OCI-M2 (cell line): ENCODE measurements around the gene TMEM94.
"Not testable (repeated sequence)": the region's sequence is repeated elsewhere in the genome, so short reads cannot be mapped to it uniquely, and the experiment has no call there.

Experiments used
- DNase-seq: peaks from one replicate; lab custom pipeline; 2025; ENCODE audit not compliant: unreplicated experiment; lab: John Stamatoyannopoulos, UW

The TMEM94 gene

DNA sequence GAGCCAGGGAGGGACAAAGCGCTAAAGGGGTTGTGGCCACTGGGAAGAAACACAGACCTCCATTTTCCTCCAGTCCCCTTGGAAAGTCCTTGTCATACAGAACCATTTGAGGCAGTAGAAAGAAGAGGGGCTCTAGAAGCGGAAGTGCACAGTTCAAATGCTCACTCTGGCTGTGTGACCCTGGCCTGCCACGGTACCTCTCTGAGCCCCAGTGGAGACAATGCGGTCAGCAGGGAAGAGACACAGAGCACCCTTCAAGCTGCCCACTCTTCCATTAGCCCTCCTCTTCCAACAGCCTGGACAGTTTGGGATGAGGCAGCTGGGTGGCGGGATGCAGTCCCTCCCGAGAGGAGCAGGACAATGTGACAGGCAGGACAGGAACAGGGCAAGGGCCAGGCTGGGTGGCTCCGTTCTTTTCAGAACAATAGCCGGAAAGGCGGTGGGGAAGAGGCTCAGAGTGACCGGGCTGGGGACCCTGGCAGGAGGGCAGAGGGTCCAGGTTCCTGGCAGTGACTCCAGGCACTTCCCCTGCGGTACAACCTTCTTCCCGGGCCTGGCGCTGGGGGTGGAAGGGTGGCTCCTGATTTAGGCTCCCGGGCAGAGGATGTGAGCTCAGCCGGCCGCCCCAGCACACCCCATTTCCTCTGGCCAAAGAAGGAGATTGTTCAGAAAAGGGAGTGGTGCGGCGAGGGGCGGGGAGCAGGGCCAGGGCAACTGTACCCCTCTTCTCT lies 53.3 kb downstream of the TMEM94 start:
- DNase-seq, result no peak

- no peak for DNase-seq
Observed at GRCh38 chr17:75511270-75511609, 54.8 kb downstream of the TMEM94 start.

- no peak for DNase-seq
Observed at GRCh38 chr17:75511610-75512575, 55.5 kb downstream of the TMEM94 start.

GRCh38 chr17:75512926-75513640 lies 56.6 kb downstream of the TMEM94 start:
- no peak for DNase-seq

- DNase-seq, result no peak
Observed at GRCh38 chr17:75513641-75514000, 57.2 kb downstream of the TMEM94 start.

GRCh38 chr17:75514299-75514918 lies 58.0 kb downstream of the TMEM94 start:
- DNase-seq, result no peak

DNA sequence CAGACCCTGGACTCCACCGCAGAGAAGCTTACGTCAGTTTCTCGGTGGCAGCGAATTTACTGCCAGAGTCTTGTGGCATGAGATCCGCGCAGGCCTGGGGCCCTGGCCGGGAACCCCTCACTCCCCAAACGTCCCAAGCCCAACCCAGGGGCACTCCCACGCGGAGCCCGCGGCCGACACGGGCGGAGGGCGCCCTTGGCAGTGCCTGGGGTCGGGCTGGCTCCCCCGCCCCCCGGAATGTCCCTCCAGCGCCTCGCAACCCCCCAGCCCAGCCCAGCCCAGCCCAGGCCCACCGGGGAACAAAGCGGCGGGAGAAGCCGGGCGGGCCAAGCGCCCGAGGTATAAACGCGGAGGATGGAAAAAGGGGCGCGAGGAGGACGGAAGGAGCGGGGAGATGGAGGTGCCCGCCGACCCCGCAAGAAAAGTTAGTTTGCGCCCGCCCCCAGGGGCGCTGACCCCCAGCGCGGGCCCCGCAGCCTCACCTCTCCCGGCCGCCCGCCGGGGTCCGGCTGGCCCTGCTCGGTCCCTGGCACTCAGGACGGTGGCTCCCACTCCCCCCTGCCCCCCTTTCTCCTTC lies 58.6 kb downstream of the TMEM94 start:
- no peak for DNase-seq

GRCh38 chr17:75515496-75516254 lies 59.2 kb downstream of the TMEM94 start, which contains the start of gene CASKIN2:
TSS of gene CASKIN2 (minus strand) at chr17:75515537. CDS start at chr17:75513804, 1,733 bp downstream.
- DNase-seq, result peak; percentile 53

DNA sequence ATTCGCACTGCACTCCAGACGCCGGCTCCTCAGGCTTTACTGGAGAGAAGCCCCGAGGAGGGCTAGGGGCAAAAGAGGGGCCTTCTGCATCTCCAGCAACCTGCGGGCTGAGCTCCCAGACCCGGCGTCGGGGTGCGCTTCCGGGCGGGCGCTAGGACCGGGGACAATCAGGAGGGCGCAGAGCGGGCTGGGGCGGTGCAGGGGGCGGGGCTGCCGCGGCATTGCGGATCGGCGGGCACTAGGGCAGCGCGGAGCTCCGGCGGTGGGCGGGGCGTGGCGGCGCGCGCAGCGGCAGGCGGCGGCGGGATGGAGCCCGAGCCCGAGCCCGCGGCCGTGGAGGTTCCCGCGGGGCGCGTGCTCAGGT lies 59.8 kb downstream of the TMEM94 start, which contains the start of gene TSEN54:
Gene TSEN54, plus strand, starts transcription at position 274 of the 364 bp plus-strand sequence. Its CDS starts 33 bp downstream, at position 307.
- DNase-seq, result no peak

DNA sequence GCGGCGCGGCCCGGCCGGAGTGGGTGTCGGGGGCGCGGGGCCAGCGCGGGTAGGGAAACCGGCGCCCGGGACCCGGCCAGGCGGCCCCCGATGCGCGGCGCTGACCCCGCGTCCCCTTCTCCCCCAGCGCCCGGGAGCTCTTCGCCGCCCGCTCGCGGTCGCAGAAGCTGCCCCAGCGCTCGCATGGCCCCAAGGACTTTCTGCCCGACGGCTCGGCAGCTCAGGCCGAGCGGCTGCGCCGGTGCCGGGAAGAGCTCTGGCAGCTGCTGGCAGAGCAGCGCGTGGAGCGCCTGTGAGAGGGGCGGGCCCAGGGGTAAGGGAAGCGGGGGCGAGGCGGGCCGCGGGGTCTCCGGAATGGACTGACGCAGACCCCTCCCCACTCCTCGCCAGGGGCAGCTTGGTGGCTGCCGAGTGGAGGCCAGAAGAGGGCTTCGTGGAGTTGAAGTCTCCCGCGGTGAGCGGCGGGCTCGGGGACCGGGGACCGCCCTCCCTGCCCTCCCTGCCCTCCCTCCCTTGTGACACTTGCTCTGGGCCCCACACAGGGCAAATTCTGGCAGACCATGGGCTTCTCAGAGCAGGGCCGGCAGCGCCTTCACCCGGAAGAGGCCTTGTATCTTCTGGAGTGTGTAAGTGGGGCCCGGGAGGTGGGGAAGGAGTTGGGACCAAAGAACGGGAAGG lies 60.3 kb downstream of the TMEM94 start:
- DNase-seq, result no peak

GRCh38 chr17:75517297-75517865 lies 60.9 kb downstream of the TMEM94 start:
- DNase-seq, result no peak

DNA sequence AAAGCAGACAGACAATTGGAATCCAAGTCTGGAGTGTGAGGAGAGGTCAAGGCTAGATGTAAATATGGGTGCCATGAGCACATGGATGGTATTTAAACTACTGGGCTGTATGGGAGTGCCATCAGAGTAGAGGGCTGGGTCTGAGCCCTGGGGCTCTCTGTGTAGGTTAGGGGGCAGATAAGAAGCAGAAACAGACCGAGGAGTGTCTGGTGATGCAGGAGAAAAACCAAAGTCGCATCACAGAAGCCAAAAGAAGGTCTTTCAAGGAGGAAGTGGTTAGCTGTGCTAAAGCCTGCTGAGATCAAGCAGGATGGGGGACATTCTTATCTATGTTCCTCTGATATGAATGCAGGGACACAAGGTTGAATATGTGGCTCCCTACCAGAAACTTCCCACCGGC lies 61.8 kb downstream of the TMEM94 start:
- DNase-seq, result peak; percentile 22

- no peak for DNase-seq
Observed at GRCh38 chr17:75518983-75519537, 62.6 kb downstream of the TMEM94 start.

DNA sequence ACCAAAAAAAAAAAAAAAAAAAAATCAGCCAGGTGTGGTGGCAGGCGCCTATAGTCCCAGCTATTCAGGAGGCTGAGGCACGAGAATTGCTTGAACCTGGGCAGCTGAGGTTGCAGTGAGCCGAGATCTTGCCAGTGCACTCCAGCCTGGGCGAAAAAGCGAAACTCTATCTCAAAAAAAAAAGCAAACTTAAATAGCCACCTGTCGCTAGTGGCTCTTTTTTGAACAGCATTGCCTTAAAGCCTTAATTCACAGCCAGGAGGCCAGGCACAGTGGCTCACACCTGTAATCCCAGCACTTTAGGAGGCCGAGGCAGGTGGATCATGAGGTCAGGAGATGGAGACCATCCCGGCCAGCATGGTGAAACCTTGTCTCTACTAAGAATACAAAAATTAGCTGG lies 64.0 kb downstream of the TMEM94 start:
- not testable (repeated sequence) for DNase-seq

- no peak for DNase-seq
Observed at GRCh38 chr17:75521290-75521689, 64.9 kb downstream of the TMEM94 start.

DNA sequence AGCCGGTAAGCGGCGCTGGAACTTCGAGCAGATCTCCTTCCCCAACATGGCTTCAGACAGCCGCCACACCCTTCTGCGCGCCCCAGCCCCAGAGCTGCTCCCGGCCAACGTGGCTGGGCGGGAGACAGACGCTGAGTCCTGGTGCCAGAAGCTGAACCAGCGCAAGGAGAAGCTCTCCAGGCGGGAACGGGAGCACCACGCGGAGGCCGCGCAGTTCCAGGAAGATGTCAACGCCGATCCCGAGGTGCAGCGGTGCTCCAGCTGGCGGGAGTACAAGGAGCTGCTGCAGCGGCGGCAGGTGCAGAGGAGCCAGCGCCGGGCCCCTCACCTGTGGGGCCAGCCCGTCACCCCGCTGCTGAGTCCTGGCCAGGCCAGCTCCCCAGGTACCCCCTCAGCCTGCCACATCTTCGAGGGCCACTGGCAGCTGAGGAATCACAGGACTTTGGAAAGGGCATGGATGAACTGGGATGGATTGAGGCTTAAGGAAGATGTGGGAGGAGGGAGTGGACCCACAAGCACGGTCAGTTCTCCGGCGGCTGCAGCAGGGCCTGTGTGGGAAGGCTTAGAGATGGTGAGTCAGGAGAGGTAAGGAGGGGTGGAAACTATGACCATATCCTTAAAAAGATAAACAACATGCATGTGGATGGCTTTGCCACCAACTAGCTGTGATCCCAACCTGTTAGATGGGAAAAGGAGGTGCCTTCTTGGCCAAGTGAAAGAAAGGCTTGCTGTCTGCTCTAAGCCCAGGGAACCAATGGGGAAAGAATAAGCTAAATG lies 65.7 kb downstream of the TMEM94 start:
- no peak for DNase-seq

- no peak for DNase-seq
Observed at GRCh38 chr17:75523647-75524046, 67.2 kb downstream of the TMEM94 start.
